GM19455 (cell line): ENCODE data around the gene ZNF326.
"Not testable (repeated sequence)": the region's sequence is repeated elsewhere in the genome, so short reads cannot be mapped to it uniquely, and the experiment has no call there.

ENCODE experiments used
- ATAC-seq: cut with Tn5 transposase; IDR thresholded peaks from one replicate; pipeline ENCODE4 v1.9.1; 2021; ENCODE audit not compliant: unreplicated experiment

Gene ZNF326

GRCh38 chr1:89995598-89996449 lies 914 bp downstream of the ZNF326 start:
- no peak for ATAC-seq

DNA sequence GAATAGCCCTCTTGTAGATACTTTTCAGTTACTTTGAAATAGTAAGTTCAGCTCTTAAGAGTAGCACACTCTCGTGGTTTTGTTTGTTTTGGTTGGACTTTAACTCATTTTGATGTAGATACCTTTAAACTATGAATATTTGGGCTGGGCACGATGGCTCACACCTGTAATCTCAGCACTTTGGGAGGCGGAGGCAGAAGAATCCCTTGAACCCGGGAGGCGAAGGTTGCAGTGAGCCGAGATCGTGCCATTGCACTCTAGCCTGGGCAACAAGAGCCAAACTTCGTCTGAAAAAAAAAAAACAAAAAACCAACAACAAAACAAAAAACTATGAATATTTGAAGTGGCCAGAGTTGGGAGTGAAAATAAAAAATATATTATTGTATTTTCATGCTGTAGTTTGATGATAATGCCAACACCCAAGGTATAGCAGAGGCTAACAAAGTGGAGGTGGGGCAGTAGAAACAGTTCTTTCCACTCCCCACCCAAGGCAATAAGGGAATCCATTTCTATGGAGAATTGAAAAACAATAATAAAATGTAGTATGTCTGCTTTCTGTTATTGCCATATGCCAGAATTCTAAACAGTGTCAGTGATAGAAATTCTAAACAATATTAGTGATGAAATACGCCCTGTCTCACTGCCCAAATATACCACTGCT lies 1.7 kb downstream of the ZNF326 start:
- no peak for ATAC-seq

DNA sequence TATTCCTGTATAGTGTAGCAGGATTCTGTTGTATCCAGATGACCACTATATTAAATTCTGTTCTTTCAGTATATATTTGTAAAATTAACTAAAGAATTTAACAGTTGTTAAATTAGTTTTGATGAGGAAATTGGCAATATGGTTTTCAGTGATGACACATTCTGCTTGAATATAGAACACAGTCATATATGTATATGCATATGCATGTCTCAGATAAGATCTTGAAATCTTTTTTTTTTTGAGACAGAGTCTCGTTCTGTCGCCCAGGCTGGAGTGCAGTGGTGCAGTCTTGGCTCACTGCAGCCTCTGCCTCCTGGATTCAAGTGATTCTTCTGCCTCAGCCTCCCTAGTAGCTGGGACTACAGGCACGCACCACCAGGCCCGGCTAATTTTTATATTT lies 2.2 kb downstream of the ZNF326 start:
- not testable (repeated sequence) for ATAC-seq

DNA sequence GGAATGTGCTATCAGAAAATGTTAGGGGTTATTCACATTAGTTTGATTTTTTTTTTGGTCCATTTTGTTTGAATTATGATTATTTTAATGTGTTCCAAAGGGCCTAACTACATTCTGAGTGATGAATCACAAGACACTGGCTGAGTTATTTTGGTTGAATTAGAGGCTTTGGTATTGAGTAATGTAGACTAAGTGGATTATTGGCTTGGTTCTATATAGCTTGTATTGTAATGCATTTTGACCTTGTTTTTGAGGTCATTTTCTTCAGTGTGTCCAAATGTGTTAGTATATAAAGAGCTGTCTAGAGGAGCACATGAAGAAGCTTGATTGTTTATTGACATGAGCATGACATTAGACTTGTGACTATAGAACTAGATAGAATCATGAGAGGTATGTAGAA lies 3.4 kb downstream of the ZNF326 start:
- ATAC-seq, result no peak

- no peak for ATAC-seq
These were observed 4.3 kb downstream of the ZNF326 start for GRCh38 chr1:89999208-89999607.

- ATAC-seq, result no peak
These were observed 4.7 kb downstream of the ZNF326 start for GRCh38 chr1:89999628-90000027.

GRCh38 chr1:90000934-90001676 lies 6.2 kb downstream of the ZNF326 start:
- ATAC-seq, result no peak

DNA sequence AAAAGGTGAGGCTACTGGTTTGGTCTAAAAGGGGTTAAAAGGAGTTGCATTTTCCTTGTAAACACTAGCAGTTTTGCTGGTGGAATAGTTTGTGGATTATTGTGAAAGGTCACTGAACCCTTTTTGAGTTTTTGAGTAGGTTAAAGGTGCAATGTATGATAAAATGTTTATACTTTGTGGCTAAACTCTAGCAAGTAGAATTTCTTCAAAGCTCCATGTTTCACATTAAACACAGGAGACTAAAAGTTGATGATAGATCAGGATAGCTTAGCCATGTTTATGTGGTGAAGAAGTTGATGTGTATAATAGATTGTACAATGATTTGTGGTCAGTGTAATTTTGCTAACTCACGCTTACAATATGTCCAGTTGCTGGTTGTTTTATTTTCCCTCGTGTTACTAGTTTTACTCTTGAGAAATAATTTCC lies 13.1 kb downstream of the ZNF326 start:
- no peak for ATAC-seq

- no peak for ATAC-seq
These were observed 17.4 kb downstream of the ZNF326 start for GRCh38 chr1:90012300-90012699.

- no peak for ATAC-seq
These were observed 28.8 kb downstream of the ZNF326 start for GRCh38 chr1:90023691-90024090.

- no peak for ATAC-seq
These were observed 32.4 kb downstream of the ZNF326 start for GRCh38 chr1:90027281-90027680.

- ATAC-seq, result no peak
These were observed 44.7 kb downstream of the ZNF326 start for GRCh38 chr1:90039652-90040051.

DNA sequence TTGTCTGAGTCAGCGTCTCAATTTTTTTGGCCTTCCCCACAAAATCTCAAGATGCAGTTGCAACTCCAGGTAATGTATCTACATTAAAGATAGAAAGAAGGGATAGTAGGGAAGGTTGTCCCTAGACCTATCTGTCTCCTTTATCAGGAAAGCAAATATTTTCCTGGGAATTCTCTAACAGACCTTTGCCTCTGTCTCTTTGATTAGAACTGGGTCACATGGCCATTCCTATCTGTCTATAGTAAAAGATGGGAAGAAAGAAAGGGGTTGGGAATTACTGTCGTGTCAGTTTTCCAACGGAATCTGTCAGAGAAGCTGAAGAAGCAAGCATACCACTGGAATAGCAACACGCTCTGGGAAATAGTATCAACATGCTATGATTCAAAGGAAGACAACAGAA lies 48.7 kb downstream of the ZNF326 start:
- no peak for ATAC-seq

DNA sequence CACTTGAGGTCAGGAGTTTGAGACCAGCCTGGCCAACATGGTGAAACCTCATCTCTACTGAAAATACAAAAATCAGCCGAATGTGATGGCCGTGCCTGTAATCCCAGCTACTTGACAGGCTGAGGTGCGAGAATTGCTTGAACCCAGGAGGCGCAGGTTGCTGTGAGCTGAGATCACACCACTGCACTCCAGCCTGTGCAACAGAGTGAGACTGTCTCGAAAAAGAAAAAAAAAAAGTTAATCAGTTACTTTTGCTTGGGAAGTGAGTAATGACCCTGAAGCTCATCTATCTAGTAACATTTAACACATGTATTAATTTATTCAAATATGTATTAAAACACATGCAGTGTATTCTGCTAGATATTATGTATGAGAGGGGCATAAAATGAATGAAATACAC lies 49.4 kb downstream of the ZNF326 start:
- ATAC-seq, result no peak

GRCh38 chr1:90045853-90046563 lies 51.1 kb downstream of the ZNF326 start:
- ATAC-seq, result no peak

- ATAC-seq, result no peak
These were observed 51.7 kb downstream of the ZNF326 start for GRCh38 chr1:90046635-90047034.

GRCh38 chr1:90048043-90048442 lies 53.1 kb downstream of the ZNF326 start:
- ATAC-seq, result no peak

DNA sequence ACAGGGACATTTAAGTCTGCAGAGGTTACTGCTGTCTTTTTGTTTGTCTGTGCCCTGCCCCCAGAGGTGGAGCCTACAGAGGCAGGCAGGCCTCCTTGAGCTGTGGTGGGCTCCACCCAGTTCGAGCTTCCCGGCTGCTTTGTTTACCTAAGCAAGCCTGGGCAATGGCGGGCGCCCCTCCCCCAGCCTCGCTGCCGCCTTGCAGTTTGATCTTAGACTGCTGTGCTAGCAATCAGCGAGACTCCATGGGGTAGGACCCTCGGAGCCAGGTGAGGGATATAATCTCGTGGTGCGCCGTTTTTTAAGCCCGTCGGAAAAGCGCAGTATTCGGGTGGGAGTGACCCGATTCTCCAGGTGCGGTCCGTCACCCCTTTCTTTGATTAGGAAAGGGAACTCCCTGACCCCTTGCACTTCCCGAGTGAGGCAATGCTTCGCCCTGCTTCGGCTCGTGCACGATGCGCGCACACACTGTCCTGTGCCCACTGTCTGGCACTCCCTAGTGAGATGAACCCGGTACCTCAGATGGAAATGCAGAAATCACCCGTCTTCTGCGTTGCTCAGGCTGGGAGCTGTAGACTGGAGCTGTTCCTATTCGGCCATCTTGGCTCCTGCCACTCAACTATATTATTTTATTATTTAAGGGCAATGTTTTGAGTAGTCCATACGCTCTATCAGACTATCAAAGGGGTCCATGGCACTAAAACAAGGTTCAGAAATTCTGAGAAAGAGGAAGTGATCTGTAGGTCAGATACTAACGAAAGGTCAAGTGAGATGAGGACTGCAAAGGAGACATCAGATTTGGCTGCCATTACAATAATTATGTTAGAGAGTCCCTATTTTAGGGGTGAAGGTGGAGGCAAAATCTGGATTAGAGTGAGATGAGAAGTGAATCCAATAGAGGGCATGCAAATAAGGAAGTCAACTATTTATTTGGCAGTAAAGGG lies 68.1 kb downstream of the ZNF326 start:
- ATAC-seq, result not testable (repeated sequence)

GRCh38 chr1:90064109-90064508 lies 69.2 kb downstream of the ZNF326 start:
- ATAC-seq, result not testable (repeated sequence)
